ENCODE results near the gene LAMA5.

- TF ChIP-seq POLR2A (IDR thresholded peaks at IDR 0.05; ENCODE audit: low read length): no peak
- no peak for TF ChIP-seq GATA1 (IDR thresholded peaks at IDR 0.05; ENCODE audit: low read depth, low read length)
Observed at GRCh38 chr20:62266340-62266739, 100.8 kb downstream of the LAMA5 start.

Measured in erythroblast (primary cell).